ENCODE results near the gene DVL2.
A peak's percentile ranks its signal among the peaks of the same experiment; 100 is the strongest.

The DVL2 gene

GRCh38 chr17:7280519-7281073 is 46.3 kb upstream of the DVL2 start:
- in situ Hi-C loops (cut with MboI; ENCODE audit: low sequenced_read_pairs, unreplicated experiment) = loop anchor here (25.0 kb wide), 1 partner anchor 243 kb away; the partner anchor contains the start of genes SLC16A11 and SLC16A13
- TF ChIP-seq CTCF (IDR thresholded peaks at IDR 0.05; ENCODE audit: borderline replicate concordance, control extremely low read depth, extremely low read depth, insufficient read depth, missing control alignments) = peak; percentile 65
- peak; percentile 90 for DNase-seq (ENCODE audit: low spot score)

GRCh38 chr17:7279448-7279847 is 45.1 kb upstream of the DVL2 start:
- in situ Hi-C loops (cut with MboI; ENCODE audit: low sequenced_read_pairs, unreplicated experiment) = loop anchor here (25.0 kb wide), 1 partner anchor 242 kb away; the partner anchor contains the start of genes SLC16A11 and SLC16A13
- TF ChIP-seq CTCF (IDR thresholded peaks at IDR 0.05; ENCODE audit: borderline replicate concordance, control extremely low read depth, extremely low read depth, insufficient read depth, missing control alignments) = no peak

GRCh38 chr17:7266784-7267183 is 32.5 kb upstream of the DVL2 start:
- TF ChIP-seq CTCF (IDR thresholded peaks at IDR 0.05; ENCODE audit: borderline replicate concordance, control extremely low read depth, extremely low read depth, insufficient read depth, missing control alignments) = no peak
- in situ Hi-C loops (cut with MboI; ENCODE audit: low sequenced_read_pairs, unreplicated experiment) = no loop called here

More at GRCh38 chr17:7279448-7279847, 45.1 kb upstream of the DVL2 start:
- DNase-seq (ENCODE audit: low spot score) = no peak

GRCh38 chr17:7263801-7264078 is 29.4 kb upstream of the DVL2 start:
- in situ Hi-C loops (cut with MboI; ENCODE audit: low sequenced_read_pairs, unreplicated experiment) = no loop called here
- DNase-seq (ENCODE audit: low spot score) = no peak
- TF ChIP-seq CTCF (IDR thresholded peaks at IDR 0.05; ENCODE audit: borderline replicate concordance, control extremely low read depth, extremely low read depth, insufficient read depth, missing control alignments) = no peak

More at GRCh38 chr17:7266784-7267183, 32.5 kb upstream of the DVL2 start:
- DNase-seq (ENCODE audit: low spot score) = no peak

- in situ Hi-C loops (cut with MboI; ENCODE audit: low sequenced_read_pairs, unreplicated experiment) = no loop called here
- no peak for TF ChIP-seq CTCF (IDR thresholded peaks at IDR 0.05; ENCODE audit: borderline replicate concordance, control extremely low read depth, extremely low read depth, insufficient read depth, missing control alignments)
- no peak for DNase-seq (ENCODE audit: low spot score)
These were observed 28.9 kb upstream of the DVL2 start for GRCh38 chr17:7262935-7263800.

- in situ Hi-C loops (cut with MboI; ENCODE audit: low sequenced_read_pairs, unreplicated experiment) = no loop called here
- no peak for DNase-seq (ENCODE audit: low spot score)
- TF ChIP-seq CTCF (IDR thresholded peaks at IDR 0.05; ENCODE audit: borderline replicate concordance, control extremely low read depth, extremely low read depth, insufficient read depth, missing control alignments) = no peak
These were observed 28.0 kb upstream of the DVL2 start, which contains the start of gene CLDN7 for GRCh38 chr17:7262192-7262934. Gene CLDN7 (minus strand): TSS chr17:7262478. CDS start chr17:7262043, 435 bp downstream.
